ENCODE measurements around the gene PRKN. TPM values are rescaled to one million over a fixed set of nuclear protein-coding genes. Genes with fewer than 3 reads are reported as not detected.

Gene PRKN
- total and polyA plus RNA-seq, 9 donors = 3.0 to 15.0 (median 9.2) TPM

GRCh38 chr6:162332365-162332764 is 395.2 kb downstream of the PRKN start:
- WGBS, 3 donors = 99% methylated on average over 4 of the region's 4 CpGs
- H3K27ac ChIP-seq = no peak overlapping the region
- intact Hi-C loops (cut with DNase I) = no loop called here
- no peaks in the 10 kb centered on the region for H3K27me3 ChIP-seq
- no peaks in the 10 kb centered on the region for H3K36me3 ChIP-seq
- DNase-seq = no peak
- H3K9me3 ChIP-seq = no peaks in the 10 kb centered on the region
- TF ChIP-seq CTCF (IDR thresholded peaks at IDR 0.05) (no peak), POLR2A (IDR thresholded peaks at IDR 0.05) (no peak), EP300 (IDR thresholded peaks at IDR 0.05) (no peak)
- no peak overlapping the region for H3K4me3 ChIP-seq
- H3K4me1 ChIP-seq (ENCODE audit: insufficient read depth) = no peaks in the 10 kb centered on the region

- Histone ChIP-seq H3K9me3 (no peaks in the 10 kb centered on the region), H3K27me3 (no peaks in the 10 kb centered on the region), H3K27ac (no peak overlapping the region), H3K36me3 (no peaks in the 10 kb centered on the region), H3K4me3 (no peak overlapping the region), H3K4me1 (ENCODE audit: insufficient read depth) (no peaks in the 10 kb centered on the region)
- TF ChIP-seq EP300 (IDR thresholded peaks at IDR 0.05) (no peak), CTCF (IDR thresholded peaks at IDR 0.05) (no peak), POLR2A (IDR thresholded peaks at IDR 0.05) (no peak)
- 68 to 89% (median 72%) methylated on average over 1 of the region's 1 CpG for WGBS, 3 donors
- no peak for DNase-seq
- intact Hi-C loops (cut with DNase I) = no loop called here
Measured at GRCh38 chr6:162331911-162332310, 395.7 kb downstream of the PRKN start.

GRCh38 chr6:162325826-162326225 is 401.7 kb downstream of the PRKN start:
- DNase-seq = no peak
- H3K36me3 ChIP-seq = no peaks in the 10 kb centered on the region
- TF ChIP-seq POLR2A (IDR thresholded peaks at IDR 0.05) (no peak), CTCF (IDR thresholded peaks at IDR 0.05) (no peak), EP300 (IDR thresholded peaks at IDR 0.05) (no peak)
- intact Hi-C loops (cut with DNase I) = no loop called here
- H3K9me3 ChIP-seq = no peaks in the 10 kb centered on the region
- no peak overlapping the region for H3K4me3 ChIP-seq
- WGBS, 3 donors = 83 to 87% (median 86%) methylated on average over 4 of the region's 4 CpGs
- H3K4me1 ChIP-seq (ENCODE audit: insufficient read depth) = no peaks in the 10 kb centered on the region
- no peak overlapping the region for H3K27ac ChIP-seq
- H3K27me3 ChIP-seq = no peaks in the 10 kb centered on the region

GRCh38 chr6:162325051-162325450 is 402.5 kb downstream of the PRKN start:
- Histone ChIP-seq H3K4me1 (ENCODE audit: insufficient read depth) (no peaks in the 10 kb centered on the region), H3K36me3 (no peaks in the 10 kb centered on the region), H3K4me3 (no peak overlapping the region), H3K27me3 (no peaks in the 10 kb centered on the region), H3K27ac (no peak overlapping the region), H3K9me3 (no peaks in the 10 kb centered on the region)
- intact Hi-C loops (cut with DNase I) = no loop called here
- WGBS, 3 donors = 80 to 85% (median 84%) methylated on average over 4 of the region's 4 CpGs
- TF ChIP-seq EP300 (IDR thresholded peaks at IDR 0.05) (no peak), POLR2A (IDR thresholded peaks at IDR 0.05) (no peak), CTCF (IDR thresholded peaks at IDR 0.05) (no peak)
- no peak for DNase-seq

GRCh38 chr6:162315291-162315690 is 412.3 kb downstream of the PRKN start:
- Histone ChIP-seq H3K4me1 (ENCODE audit: insufficient read depth) (no peaks in the 10 kb centered on the region), H3K27me3 (no peaks in the 10 kb centered on the region), H3K27ac (no peak overlapping the region), H3K36me3 (no peaks in the 10 kb centered on the region), H3K4me3 (no peak overlapping the region), H3K9me3 (no peaks in the 10 kb centered on the region)
- intact Hi-C loops (cut with DNase I) = no loop called here
- WGBS, 3 donors = 92 to 94% (median 93%) methylated on average over 3 of the region's 3 CpGs
- no peak for TF ChIP-seq POLR2A (IDR thresholded peaks at IDR 0.05)
- TF ChIP-seq EP300 (IDR thresholded peaks at IDR 0.05) = no peak
- TF ChIP-seq CTCF (IDR thresholded peaks at IDR 0.05) = no peak
- no peak for DNase-seq
